Measurements from ENCODE around the gene MTX1.

GRCh38 chr1:155167166-155168104 is 41.1 kb upstream of the MTX1 start:
- peak; percentile 85 to 93 (median 89) for TF ChIP-seq CTCF (IDR thresholded peaks at IDR 0.05 in 4 of 5, conservative IDR thresholded peaks at IDR 0.05 in 1 of 5)
- TF ChIP-seq POLR2A (IDR thresholded peaks at IDR 0.05): no peak

Data from gastrocnemius medialis (tissue), 4 donors.